ENCODE results near the gene CLTCL1. TPM values are rescaled to one million over a fixed set of nuclear protein-coding genes. Genes with fewer than 3 reads are reported as not detected.

CLTCL1 gene
- total and polyA plus RNA-seq, 9 of the 15 experiments (the other 6 are each of a cell fraction or from before 2014, with no cell fraction given) = 1.1 to 11.7 (median 5.0) TPM

DNA sequence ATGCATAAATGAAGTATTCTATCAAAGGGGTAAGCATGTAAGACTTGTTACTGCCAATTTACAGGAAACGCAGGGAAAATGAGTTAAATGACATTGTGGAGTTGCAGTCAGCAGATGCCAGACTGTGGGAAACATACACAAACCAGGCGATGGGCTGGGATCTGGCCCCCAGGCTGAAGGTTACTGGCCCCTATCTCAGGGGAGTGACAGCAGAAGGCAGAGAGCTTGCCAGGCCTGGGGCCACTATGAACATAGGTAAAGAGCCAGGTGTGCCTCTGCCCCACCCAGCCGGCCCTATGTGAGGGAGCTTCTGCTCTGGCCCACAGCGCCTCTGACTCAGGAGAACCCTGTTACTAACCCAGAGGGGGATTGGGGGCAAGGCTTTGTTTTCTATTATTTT is 86.9 kb downstream of the CLTCL1 start (continued):
- TF ChIP-seq, protein P1, sequence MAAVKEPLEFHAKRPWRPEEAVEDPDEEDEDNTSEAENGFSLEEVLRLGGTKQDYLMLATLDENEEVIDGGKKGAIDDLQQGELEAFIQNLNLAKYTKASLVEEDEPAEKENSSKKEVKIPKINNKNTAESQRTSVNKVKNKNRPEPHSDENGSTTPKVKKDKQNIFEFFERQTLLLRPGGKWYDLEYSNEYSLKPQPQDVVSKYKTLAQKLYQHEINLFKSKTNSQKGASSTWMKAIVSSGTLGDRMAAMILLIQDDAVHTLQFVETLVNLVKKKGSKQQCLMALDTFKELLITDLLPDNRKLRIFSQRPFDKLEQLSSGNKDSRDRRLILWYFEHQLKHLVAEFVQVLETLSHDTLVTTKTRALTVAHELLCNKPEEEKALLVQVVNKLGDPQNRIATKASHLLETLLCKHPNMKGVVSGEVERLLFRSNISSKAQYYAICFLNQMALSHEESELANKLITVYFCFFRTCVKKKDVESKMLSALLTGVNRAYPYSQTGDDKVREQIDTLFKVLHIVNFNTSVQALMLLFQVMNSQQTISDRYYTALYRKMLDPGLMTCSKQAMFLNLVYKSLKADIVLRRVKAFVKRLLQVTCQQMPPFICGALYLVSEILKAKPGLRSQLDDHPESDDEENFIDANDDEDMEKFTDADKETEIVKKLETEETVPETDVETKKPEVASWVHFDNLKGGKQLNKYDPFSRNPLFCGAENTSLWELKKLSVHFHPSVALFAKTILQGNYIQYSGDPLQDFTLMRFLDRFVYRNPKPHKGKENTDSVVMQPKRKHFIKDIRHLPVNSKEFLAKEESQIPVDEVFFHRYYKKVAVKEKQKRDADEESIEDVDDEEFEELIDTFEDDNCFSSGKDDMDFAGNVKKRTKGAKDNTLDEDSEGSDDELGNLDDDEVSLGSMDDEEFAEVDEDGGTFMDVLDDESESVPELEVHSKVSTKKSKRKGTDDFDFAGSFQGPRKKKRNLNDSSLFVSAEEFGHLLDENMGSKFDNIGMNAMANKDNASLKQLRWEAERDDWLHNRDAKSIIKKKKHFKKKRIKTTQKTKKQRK (IDR thresholded peaks at IDR 0.05; ENCODE audit: borderline replicate concordance, low read depth, low read length) = no peak

DNA sequence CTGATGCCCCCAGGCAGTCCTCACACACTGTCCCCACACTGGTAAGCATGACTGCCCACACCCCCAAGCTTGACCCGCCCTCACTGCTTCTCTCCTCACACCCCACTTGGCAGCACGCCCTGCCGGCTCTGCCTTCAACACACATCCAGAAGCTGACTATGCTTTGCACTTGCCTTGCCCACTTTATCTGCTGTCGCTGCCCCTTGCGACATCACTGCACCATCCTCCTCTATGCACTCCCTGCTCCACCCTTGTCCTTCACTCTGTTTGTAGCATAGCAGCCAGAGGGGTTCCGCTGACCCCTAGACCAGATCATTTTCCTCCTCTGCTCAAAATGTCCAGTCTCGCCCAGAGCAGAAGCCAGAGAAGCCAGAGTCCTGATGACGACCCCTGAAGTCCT is 87.7 kb downstream of the CLTCL1 start:
- no peaks in the 10 kb centered on the region for H3K9me3 ChIP-seq (replicated peaks; ENCODE audit: control insufficient read depth, insufficient read depth, low read depth, low read length)
- in situ Hi-C loops (cut with MboI) = no loop called here
- WGBS (ENCODE audit: insufficient coverage, low coverage, missing lambda C conversion rate) = 2% methylated on average over 8 of the region's 8 CpGs
- no peaks in the 10 kb centered on the region for H3K36me3 ChIP-seq (ENCODE audit: control insufficient read depth, insufficient read depth, low read length)
- no peak overlapping the region for H3K4me3 ChIP-seq
- H3K4me2 ChIP-seq (ENCODE audit: insufficient read depth, low read length) = no peak overlapping the region
- peaks cover 46 to 65% of the 10 kb centered on the region in 2 experiments for H3K27me3 ChIP-seq (ENCODE audit: control insufficient read depth in 2 of 2, insufficient read depth in 2 of 2, low read length in 2 of 2)
- no peak overlapping the region for H2AFZ ChIP-seq (ENCODE audit: low read depth, low read length)
- H4K20me1 ChIP-seq (replicated peaks; ENCODE audit: control insufficient read depth, insufficient read depth, low read length) = 0 out of 2 replicates have a peak, but pooled peaks cover 2% of the 10 kb centered on the region
- peaks cover 18 to 24% of the 10 kb centered on the region in 2 experiments for H3K4me1 ChIP-seq (replicated peaks in 1 of 2; ENCODE audit: control insufficient read depth in 2 of 2, insufficient read depth in 2 of 2, low read length in 2 of 2)
- intact Hi-C loops (cut with micrococcal nuclease) = no loop called here
- no peak overlapping the region for H3K27ac ChIP-seq (ENCODE audit: extremely low read depth, low read depth, low read length)
- ATAC-seq (peak; percentile 20), DNase-seq (ENCODE audit: extremely low read depth in 1 of 4, low spot score in 3 of 4) (peak in 1 of 4 experiments; percentile 49), FAIRE-seq (no peak)
- ChIA-PET POLR2A (interaction anchor here (0.9 to 11.1 kb wide), 6 partner anchors 10 to 243 kb away, joined by 3 to 123 read pairs (median 5); no protein-coding TSS in a partner anchor), CTCF (ENCODE audit: low intra/inter-chr PET ratio) (no interaction called here)
- no TSS peak for BruUV-seq (replicated peaks)
- H3K79me2 ChIP-seq (ENCODE audit: control insufficient read depth, insufficient read depth, low read length) = no peaks in the 10 kb centered on the region
- H3K9me1 ChIP-seq (ENCODE audit: control insufficient read depth, insufficient read depth, low read length) = peaks cover 3% of the 10 kb centered on the region
- H3K9ac ChIP-seq (ENCODE audit: insufficient read depth in 1 of 2, low read depth in 2 of 2, low read length in 2 of 2) = peak overlapping the region in 1 of 2 experiments; percentile 5; a peak in 1 of 4 replicates
- peak; percentile 40; the same call in 1 of the 2 replicates for TF ChIP-seq EZH2 (IDR thresholded peaks at IDR 0.05; ENCODE audit: borderline replicate concordance, low read depth, low read length)
- TF ChIP-seq BRCA1 (IDR thresholded peaks at IDR 0.05) = no peak
- TF ChIP-seq BRCA1 (CRISPR knock-in tag; IDR thresholded peaks at IDR 0.05) = 0 out of 2 replicates have a peak, but pooled peaks have one; percentile 17
- TF ChIP-seq, protein P2, sequence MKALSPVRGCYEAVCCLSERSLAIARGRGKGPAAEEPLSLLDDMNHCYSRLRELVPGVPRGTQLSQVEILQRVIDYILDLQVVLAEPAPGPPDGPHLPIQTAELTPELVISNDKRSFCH (CRISPR knock-in tag; IDR thresholded peaks at IDR 0.05) = no peak
- TF ChIP-seq, protein P2 (tag; IDR thresholded peaks at IDR 0.05) = 0 out of 2 replicates have a peak, but pooled peaks have one; percentile 53
- TF ChIP-seq FOXP1 (CRISPR knock-in tag; IDR thresholded peaks at IDR 0.05) = 0 out of 2 replicates have a peak, but pooled peaks have one; percentile 15
- TF ChIP-seq ZNF12 (CRISPR knock-in tag; IDR thresholded peaks at IDR 0.05) = no peak; the same call in 1 of the 2 replicates
- TF ChIP-seq ZNF589 (CRISPR knock-in tag; IDR thresholded peaks at IDR 0.05; ENCODE audit: low read depth) = no peak
- TF ChIP-seq MYBL2 (IDR thresholded peaks at IDR 0.05; ENCODE audit: low read depth) = no peak
- peak; percentile 20; the same call in 1 of the 2 replicates for TF ChIP-seq MYBL2 (CRISPR knock-in tag; IDR thresholded peaks at IDR 0.05; ENCODE audit: borderline replicate concordance)
- TF ChIP-seq, protein P3, sequence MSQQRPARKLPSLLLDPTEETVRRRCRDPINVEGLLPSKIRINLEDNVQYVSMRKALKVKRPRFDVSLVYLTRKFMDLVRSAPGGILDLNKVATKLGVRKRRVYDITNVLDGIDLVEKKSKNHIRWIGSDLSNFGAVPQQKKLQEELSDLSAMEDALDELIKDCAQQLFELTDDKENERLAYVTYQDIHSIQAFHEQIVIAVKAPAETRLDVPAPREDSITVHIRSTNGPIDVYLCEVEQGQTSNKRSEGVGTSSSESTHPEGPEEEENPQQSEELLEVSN (IDR thresholded peaks at IDR 0.05; ENCODE audit: borderline replicate concordance in 1 of 2, extremely low read depth in 1 of 2, insufficient read depth in 1 of 2, insufficient read length in 1 of 2, low read depth in 1 of 2, low read length in 1 of 2, poor library complexity in 1 of 2, severe bottlenecking in 1 of 2) = no peak
- TF ChIP-seq SAFB2 (IDR thresholded peaks at IDR 0.05; ENCODE audit: borderline replicate concordance, low read depth, low read length, severe bottlenecking) = no peak
- TF ChIP-seq, protein P4, sequence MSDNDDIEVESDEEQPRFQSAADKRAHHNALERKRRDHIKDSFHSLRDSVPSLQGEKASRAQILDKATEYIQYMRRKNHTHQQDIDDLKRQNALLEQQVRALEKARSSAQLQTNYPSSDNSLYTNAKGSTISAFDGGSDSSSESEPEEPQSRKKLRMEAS (CRISPR knock-in tag; IDR thresholded peaks at IDR 0.05) = peak; percentile 24; the same call in 1 of the 2 replicates
- TF ChIP-seq SMARCA4 (IDR thresholded peaks at IDR 0.05) = no peak
- peak; percentile 90 for TF ChIP-seq CEBPB (tag; IDR thresholded peaks at IDR 0.05)
